Loucy (cell line): Measurements from ENCODE around the gene PDCD4.

Experiments used
- CTCF ChIP-seq: fragments of 200-600 bp; sonication (generic); conservative IDR thresholded peaks from 2 replicates; pipeline ENCODE4 v1.5.1; 2014; ENCODE audit warnings: mild to moderate bottlenecking, antibody characterized with exemption, low read length
- EZH2phosphoT487 ChIP-seq: fragments of 200-600 bp; IDR thresholded peaks from 2 replicates; pipeline ENCODE4 v1.6.1; 2018; ENCODE audit warnings: antibody characterized with exemption, mild to moderate bottlenecking, moderate library complexity, borderline replicate concordance

DNA sequence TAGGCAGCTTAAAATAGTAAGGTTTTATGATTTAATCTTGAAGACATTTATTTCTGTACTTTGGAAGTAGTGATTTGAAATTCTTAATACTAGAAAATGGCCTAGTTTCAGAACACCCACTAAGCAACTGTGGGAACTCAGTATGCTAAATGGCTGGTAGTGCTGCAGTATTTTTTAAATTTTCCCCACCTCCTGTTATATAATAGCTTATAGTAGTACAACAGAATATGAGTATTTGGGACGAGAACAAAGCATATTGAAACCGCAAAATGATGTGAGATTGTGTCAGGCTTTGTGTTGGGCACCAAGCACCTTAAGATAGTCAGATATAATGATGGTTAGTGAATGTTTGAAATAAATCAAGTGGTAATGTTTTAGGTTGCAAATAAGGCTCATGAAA lies 55.7 kb downstream of the PDCD4 start:
- TF ChIP-seq CTCF: no peak
- TF ChIP-seq EZH2phosphoT487: no peak
